SK-N-SH (cell line): ENCODE data around the gene WNT6. TPM values are rescaled to one million over a fixed set of nuclear protein-coding genes. Genes with fewer than 3 reads are reported as not detected.

Source experiments
- CTCF ChIA-PET: fragments of 300-600, 350-600 bp; formaldehyde crosslinking; extraction: SDS; loops from one replicate; lab custom pipeline; 2021; lab: Yijun Ruan, JAX
- POLR2A ChIA-PET: fragments of 350-600 bp; sonication (Branson Sonifier 250); formaldehyde crosslinking; extraction: SDS; loops from one replicate; lab custom pipeline; 2020; ENCODE audit warnings: antibody characterized with exemption, inconsistent platforms; lab: Yijun Ruan, JAX
- DNase-seq: peaks from one replicate; pipeline ENCODE4 v3.0.0; 2012
- H2AFZ ChIP-seq: fragments of 200-600 bp; sonication (generic); 2 replicates; pipeline ENCODE4 v1.8.1; 2016; ENCODE audit warnings: antibody characterized with exemption, mild to moderate bottlenecking, low read depth
- H3F3A ChIP-seq: fragments of 200-600 bp; sonication (generic); replicated peaks from 2 replicates; pipeline ENCODE3; 2016; ENCODE audit warnings: antibody characterized with exemption, mild to moderate bottlenecking; ENCODE audit not compliant: insufficient read depth
- H3K27ac ChIP-seq, 2 experiments: fragments of 200-500 bp in 1 of 2; fragments of 200-600 bp in 1 of 2; sonication (Bioruptor generic) in 1 of 2; sonication (generic), shearing (Covaris generic) in 1 of 2; 2 replicates each; pipeline versions ENCODE4 v1.5.1 to v1.6.1; 2014 to 2016; ENCODE audit warnings: low read depth in 2 of 2, inconsistent platforms in 1 of 2, low read length in 1 of 2, mild to moderate bottlenecking in 1 of 2, mixed read lengths in 1 of 2
- H3K27me3 ChIP-seq: fragments of 200-600 bp; sonication (generic), shearing (Covaris generic); 2 replicates; pipeline ENCODE4 v1.6.1; 2016; ENCODE audit warnings: mixed run types; ENCODE audit not compliant: insufficient read depth
- H3K36me3 ChIP-seq, 2 experiments: fragments of 200-500 bp in 1 of 2; fragments of 200-600 bp in 1 of 2; sonication (Bioruptor generic) in 1 of 2; sonication (generic) in 1 of 2; replicated peaks in 1 of 2; 2 replicates each; pipeline versions ENCODE3 to v1.5.1; 2014 to 2016; ENCODE audit warnings: low read length in 1 of 2, mild to moderate bottlenecking in 1 of 2; ENCODE audit not compliant: insufficient read depth in 2 of 2, control insufficient read depth in 1 of 2
- H3K4me1 ChIP-seq, 2 experiments: fragments of 200-500 bp in 1 of 2; fragments of 200-600 bp in 1 of 2; sonication (Bioruptor generic) in 1 of 2; sonication (generic), shearing (Covaris generic) in 1 of 2; 2 replicates each; pipeline versions ENCODE4 v1.5.1 to v1.6.1; 2014 to 2016; ENCODE audit warnings: low read depth in 1 of 2, low read length in 1 of 2, mixed run types in 1 of 2; ENCODE audit not compliant: insufficient read depth in 2 of 2, control insufficient read depth in 1 of 2
- H3K4me2 ChIP-seq: fragments of 200-600 bp; sonication (generic), shearing (Covaris generic); 2 replicates; pipeline ENCODE4 v1.6.1; 2017; ENCODE audit warnings: mixed run types
- H3K4me3 ChIP-seq, 2 experiments: fragments of 200-500 bp in 1 of 2; fragments of 200-600 bp in 1 of 2; sonication (Bioruptor generic) in 1 of 2; sonication (generic), shearing (Covaris generic) in 1 of 2; 2 replicates each; pipeline versions ENCODE4 v1.5.1 to v1.8.1; 2014 to 2016; ENCODE audit warnings: low read depth in 2 of 2, inconsistent platforms in 1 of 2, low read length in 1 of 2, mild to moderate bottlenecking in 1 of 2, mixed read lengths in 1 of 2, moderate library complexity in 1 of 2
- H3K79me2 ChIP-seq: fragments of 200-600 bp; sonication (generic); 2 replicates; pipeline ENCODE4 v1.8.1; 2017; ENCODE audit warnings: mild to moderate bottlenecking; ENCODE audit not compliant: insufficient read depth
- H3K9ac ChIP-seq: fragments of 200-600 bp; sonication (generic); 2 replicates; pipeline ENCODE4 v1.6.1; 2017; ENCODE audit warnings: mixed run types
- H3K9me2 ChIP-seq: fragments of 200-600 bp; sonication (generic); 2 replicates; pipeline ENCODE4 v1.6.1; 2017; ENCODE audit warnings: mixed run types
- H3K9me3 ChIP-seq: fragments of 200-600 bp; sonication (generic); 2 replicates; pipeline ENCODE4 v1.6.1; 2017; ENCODE audit warnings: mixed run types, mild to moderate bottlenecking, moderate library complexity
- H4K20me1 ChIP-seq: fragments of 200-600 bp; sonication (generic); 2 replicates; pipeline ENCODE4 v1.6.1; 2017; ENCODE audit warnings: mild to moderate bottlenecking, mixed run types; ENCODE audit not compliant: insufficient read depth
- CHD2 ChIP-seq: fragments of 150-350 bp; IDR thresholded peaks from 2 replicates; pipeline ENCODE4 v1.6.1; 2018; ENCODE audit warnings: low read length; ENCODE audit not compliant: partially characterized antibody
- ELF1 ChIP-seq: IDR thresholded peaks from 2 replicates; pipeline ENCODE4 v1.4.0; 2012
- EP300 ChIP-seq, 2 experiments: IDR thresholded peaks; 2 replicates each; pipeline versions ENCODE4 v1.4.0 to v1.6.1; 2012; ENCODE audit warnings: borderline replicate concordance in 1 of 2, low read depth in 1 of 2, low read length in 1 of 2
- FOSL2 ChIP-seq: IDR thresholded peaks from 2 replicates; pipeline ENCODE4 v1.4.0; 2012; ENCODE audit warnings: low read depth, mild to moderate bottlenecking, moderate library complexity, borderline replicate concordance
- FOXJ3 ChIP-seq: sonication (generic); formaldehyde crosslinking; IDR thresholded peaks from 2 replicates; pipeline ENCODE4 v1.5.1; 2020; ENCODE audit warnings: mild to moderate bottlenecking, missing genetic modification reagents
- FOXM1 ChIP-seq: IDR thresholded peaks from 2 replicates; pipeline ENCODE4 v1.4.0; 2012; ENCODE audit warnings: low read depth, mild to moderate bottlenecking
- GATA2 ChIP-seq: sonication (generic); formaldehyde crosslinking; IDR thresholded peaks from 2 replicates; pipeline ENCODE4 v1.5.0; 2020; ENCODE audit warnings: mild to moderate bottlenecking, missing genetic modification reagents
- MEF2A ChIP-seq: IDR thresholded peaks from 2 replicates; pipeline ENCODE4 v1.4.0; 2012; ENCODE audit warnings: low read depth, borderline replicate concordance
- MXI1 ChIP-seq: IDR thresholded peaks from 2 replicates; pipeline ENCODE4 v1.6.1; 2012; ENCODE audit warnings: mild to moderate bottlenecking, low read depth, low read length, improper control_type of control experiment
- NRF1 ChIP-seq: IDR thresholded peaks from 2 replicates; pipeline ENCODE4 v1.6.1; 2012; ENCODE audit warnings: low read depth, mild to moderate bottlenecking, low read length
- RCOR1 ChIP-seq: fragments of 150-350 bp; IDR thresholded peaks from 2 replicates; pipeline ENCODE4 v1.6.1; 2017; ENCODE audit warnings: antibody characterized with exemption, low read length
- RFX5 ChIP-seq: IDR thresholded peaks from 2 replicates; pipeline ENCODE4 v1.6.1; 2012; ENCODE audit warnings: mild to moderate bottlenecking, improper control_type of control experiment, low read length
- SIN3A ChIP-seq: IDR thresholded peaks from 2 replicates; pipeline ENCODE4 v1.6.1; 2012; ENCODE audit warnings: low read depth, mild to moderate bottlenecking, low read length, moderate library complexity, borderline replicate concordance
- TAF1 ChIP-seq: IDR thresholded peaks from 2 replicates; pipeline ENCODE4 v1.6.1; 2012; ENCODE audit warnings: low read depth, mild to moderate bottlenecking, low read length, moderate library complexity, borderline replicate concordance
- TCF12 ChIP-seq: IDR thresholded peaks from 2 replicates; pipeline ENCODE4 v1.4.0; 2012
- TEAD4 ChIP-seq: IDR thresholded peaks from 2 replicates; pipeline ENCODE4 v1.4.0; 2012; ENCODE audit warnings: mild to moderate bottlenecking, borderline replicate concordance; ENCODE audit not compliant: insufficient read depth
- YY1 ChIP-seq: IDR thresholded peaks from 2 replicates; pipeline ENCODE4 v1.4.0; 2012; ENCODE audit warnings: low read depth, mild to moderate bottlenecking
- WGBS: methylation state at CpG from one replicate; pipeline ENCODE4 v1.1.6; 2017; ENCODE audit warnings: low lambda C conversion rate; 5-methylcytosine and 5-hydroxymethylcytosine counted together
- polyA plus RNA-seq, 3 experiments: library from polyadenylated mRNA; depleted of rRNA; stranded (reverse); fragments of >200 nt; gene quantifications; 2 replicates each; pipeline ENCODE4 v1.2.3, GENCODE V29; 2012
- TF ChIP-seq, protein P1 (sequence below): IDR thresholded peaks from 2 replicates; pipeline ENCODE4 v1.4.0; 2012; ENCODE audit warnings: low read depth, borderline replicate concordance
- TF ChIP-seq, protein P2 (sequence below): IDR thresholded peaks from 2 replicates; pipeline ENCODE4 v1.4.0; 2012; ENCODE audit warnings: low read depth, borderline replicate concordance
- TF ChIP-seq, protein P3 (sequence below): fragments of 200-600 bp; sonication (generic); IDR thresholded peaks from 2 replicates; pipeline ENCODE4 v1.6.1; 2017; ENCODE audit warnings: antibody characterized with exemption, mild to moderate bottlenecking, moderate library complexity
- TF ChIP-seq, protein P4 (sequence below): IDR thresholded peaks from 2 replicates; pipeline ENCODE4 v1.4.0; 2012; ENCODE audit warnings: low read depth

The WNT6 gene
- polyA plus RNA-seq, 1 of the 3 experiments (the other 2 are of a cell fraction), result 0.08 TPM

DNA sequence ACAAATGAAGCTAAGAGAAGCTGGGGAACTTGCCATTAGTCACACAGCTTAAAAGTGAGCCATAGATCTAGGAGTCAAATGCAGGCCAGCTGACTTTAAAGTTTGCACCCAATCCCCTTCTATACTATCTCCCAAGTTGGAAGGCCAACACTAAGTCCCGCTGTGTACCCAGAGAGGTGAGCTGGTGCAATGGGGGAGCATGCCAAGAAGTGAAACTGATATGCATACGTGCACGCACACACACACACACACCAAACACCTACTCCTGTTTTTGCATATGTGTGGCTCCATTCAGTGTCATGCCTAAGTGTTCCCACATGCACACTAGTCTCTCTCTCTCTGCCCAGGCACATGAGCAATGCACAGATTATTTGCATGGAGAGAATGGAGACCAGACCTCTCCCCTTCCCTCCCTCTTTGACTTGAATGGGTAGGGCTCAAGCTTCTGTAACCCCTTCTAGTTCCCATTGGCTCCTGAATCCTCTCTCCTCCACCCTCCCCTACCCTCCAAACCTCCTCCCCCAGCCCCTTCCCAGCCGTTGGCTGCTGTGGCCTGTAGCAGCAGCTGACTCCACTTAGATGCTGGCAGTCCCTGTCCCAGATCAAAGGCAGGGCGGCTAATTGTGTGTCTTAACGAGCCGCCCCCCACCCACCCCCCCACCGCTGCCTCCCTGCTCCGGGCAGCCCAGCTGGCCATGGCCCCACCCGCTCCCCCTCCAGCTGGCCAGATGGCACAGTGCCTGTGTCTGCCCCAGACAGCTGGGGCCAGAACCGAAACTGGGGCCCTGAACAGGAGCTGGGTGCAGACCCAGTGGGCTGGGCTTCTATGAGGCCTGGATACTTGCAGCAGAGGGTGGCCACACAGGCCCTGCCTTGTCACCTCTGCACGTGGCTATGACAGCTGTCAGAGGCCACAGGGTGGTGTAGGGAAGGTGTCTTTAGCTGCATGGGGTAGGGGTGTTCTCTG, 26.7 kb downstream of the WNT6 start:
- peaks cover 18% of the 10 kb centered on the region; the same call in 1 of the 2 replicates for H3K27me3 ChIP-seq
- no peak overlapping the region for H3K9ac ChIP-seq
- H3K4me2 ChIP-seq, result no peak overlapping the region
- 38% methylated on average over 7 of the region's 12 CpGs for WGBS
- no peaks in the 10 kb centered on the region for H3K9me3 ChIP-seq
- ChIA-PET CTCF (interaction anchor here (1.1 to 22.5 kb wide), 12 partner anchors 6 to 529 kb away, joined by 3 to 795 read pairs (median 6); partner anchors contain the start of gene WNT10A), POLR2A (interaction anchor here (1.4 to 1.7 kb wide), 2 partner anchors 25 to 76 kb away, joined by 7 to 8 read pairs; no protein-coding TSS in a partner anchor)
- DNase-seq, result peak; percentile 92
- H2AFZ ChIP-seq, result no peak overlapping the region
- no peaks in the 10 kb centered on the region for H3K36me3 ChIP-seq
- no peak overlapping the region for H3K4me3 ChIP-seq
- no peaks in the 10 kb centered on the region for H3K79me2 ChIP-seq
- peaks cover 0 to 24% of the 10 kb centered on the region in 2 experiments; a peak in 1 of 4 replicates for H3K4me1 ChIP-seq
- H4K20me1 ChIP-seq, result no peaks in the 10 kb centered on the region
- TF ChIP-seq MXI1, result peak; percentile 100
- TF ChIP-seq, protein P1, sequence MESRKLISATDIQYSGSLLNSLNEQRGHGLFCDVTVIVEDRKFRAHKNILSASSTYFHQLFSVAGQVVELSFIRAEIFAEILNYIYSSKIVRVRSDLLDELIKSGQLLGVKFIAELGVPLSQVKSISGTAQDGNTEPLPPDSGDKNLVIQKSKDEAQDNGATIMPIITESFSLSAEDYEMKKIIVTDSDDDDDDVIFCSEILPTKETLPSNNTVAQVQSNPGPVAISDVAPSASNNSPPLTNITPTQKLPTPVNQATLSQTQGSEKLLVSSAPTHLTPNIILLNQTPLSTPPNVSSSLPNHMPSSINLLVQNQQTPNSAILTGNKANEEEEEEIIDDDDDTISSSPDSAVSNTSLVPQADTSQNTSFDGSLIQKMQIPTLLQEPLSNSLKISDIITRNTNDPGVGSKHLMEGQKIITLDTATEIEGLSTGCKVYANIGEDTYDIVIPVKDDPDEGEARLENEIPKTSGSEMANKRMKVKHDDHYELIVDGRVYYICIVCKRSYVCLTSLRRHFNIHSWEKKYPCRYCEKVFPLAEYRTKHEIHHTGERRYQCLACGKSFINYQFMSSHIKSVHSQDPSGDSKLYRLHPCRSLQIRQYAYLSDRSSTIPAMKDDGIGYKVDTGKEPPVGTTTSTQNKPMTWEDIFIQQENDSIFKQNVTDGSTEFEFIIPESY, result no peak
- TF ChIP-seq TEAD4, result no peak
- peak; percentile 44 for TF ChIP-seq CHD2
- TF ChIP-seq NRF1, result no peak
- no peak for TF ChIP-seq MEF2A
- TF ChIP-seq ELF1, result no peak
- no peak for TF ChIP-seq FOSL2
- TF ChIP-seq RFX5, result no peak
- peak; percentile 24; the same call in 1 of the 2 replicates for TF ChIP-seq RCOR1
- peak; percentile 25; the same call in 1 of the 2 replicates for TF ChIP-seq SIN3A
- no peak for TF ChIP-seq YY1
- TF ChIP-seq, protein P2, sequence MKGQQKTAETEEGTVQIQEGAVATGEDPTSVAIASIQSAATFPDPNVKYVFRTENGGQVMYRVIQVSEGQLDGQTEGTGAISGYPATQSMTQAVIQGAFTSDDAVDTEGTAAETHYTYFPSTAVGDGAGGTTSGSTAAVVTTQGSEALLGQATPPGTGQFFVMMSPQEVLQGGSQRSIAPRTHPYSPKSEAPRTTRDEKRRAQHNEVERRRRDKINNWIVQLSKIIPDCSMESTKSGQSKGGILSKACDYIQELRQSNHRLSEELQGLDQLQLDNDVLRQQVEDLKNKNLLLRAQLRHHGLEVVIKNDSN, result no peak
- TF ChIP-seq EP300 (IDR thresholded peaks at IDR 0.05; ENCODE audit: borderline replicate concordance in 1 of 2, low read depth in 1 of 2, low read length in 1 of 2), result no peak
- no peak for TF ChIP-seq TCF12
- TF ChIP-seq GATA2 (CRISPR knock-in tag), result no peak
- TF ChIP-seq FOXM1, result no peak
- TF ChIP-seq, protein P3, sequence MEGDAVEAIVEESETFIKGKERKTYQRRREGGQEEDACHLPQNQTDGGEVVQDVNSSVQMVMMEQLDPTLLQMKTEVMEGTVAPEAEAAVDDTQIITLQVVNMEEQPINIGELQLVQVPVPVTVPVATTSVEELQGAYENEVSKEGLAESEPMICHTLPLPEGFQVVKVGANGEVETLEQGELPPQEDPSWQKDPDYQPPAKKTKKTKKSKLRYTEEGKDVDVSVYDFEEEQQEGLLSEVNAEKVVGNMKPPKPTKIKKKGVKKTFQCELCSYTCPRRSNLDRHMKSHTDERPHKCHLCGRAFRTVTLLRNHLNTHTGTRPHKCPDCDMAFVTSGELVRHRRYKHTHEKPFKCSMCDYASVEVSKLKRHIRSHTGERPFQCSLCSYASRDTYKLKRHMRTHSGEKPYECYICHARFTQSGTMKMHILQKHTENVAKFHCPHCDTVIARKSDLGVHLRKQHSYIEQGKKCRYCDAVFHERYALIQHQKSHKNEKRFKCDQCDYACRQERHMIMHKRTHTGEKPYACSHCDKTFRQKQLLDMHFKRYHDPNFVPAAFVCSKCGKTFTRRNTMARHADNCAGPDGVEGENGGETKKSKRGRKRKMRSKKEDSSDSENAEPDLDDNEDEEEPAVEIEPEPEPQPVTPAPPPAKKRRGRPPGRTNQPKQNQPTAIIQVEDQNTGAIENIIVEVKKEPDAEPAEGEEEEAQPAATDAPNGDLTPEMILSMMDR, result no peak
- TF ChIP-seq TAF1, result no peak
- TF ChIP-seq, protein P4, sequence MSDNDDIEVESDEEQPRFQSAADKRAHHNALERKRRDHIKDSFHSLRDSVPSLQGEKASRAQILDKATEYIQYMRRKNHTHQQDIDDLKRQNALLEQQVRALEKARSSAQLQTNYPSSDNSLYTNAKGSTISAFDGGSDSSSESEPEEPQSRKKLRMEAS, result no peak
- TF ChIP-seq FOXJ3 (CRISPR knock-in tag), result 0 out of 2 replicates have a peak, but pooled peaks have one; percentile 10
- H3K27ac ChIP-seq, result peak overlapping the region in 1 of 2 experiments; percentile 77; a peak in 2 of 4 replicates
- H3F3A ChIP-seq, result no peaks in the 10 kb centered on the region
- H3K9me2 ChIP-seq, result no peaks in the 10 kb centered on the region
